MCF 10A (cell line): Measurements from ENCODE around the gene PROZ. TPM values are rescaled to one million over a fixed set of nuclear protein-coding genes. Genes with fewer than 3 reads are reported as not detected.

Experiments
- BruUV-seq: library from RNA; stranded (reverse); fragments of 400-500 nt; replicated peaks from 2 replicates; lab custom pipeline; 2021; lab: Mats Ljungman, UMichigan
- CTCF ChIA-PET: fragments of 300-600 bp; sonication (Branson Sonifier 250); formaldehyde crosslinking; extraction: SDS; loops from one replicate; lab custom pipeline; 2021; ENCODE audit warnings: antibody characterized with exemption, inconsistent platforms; lab: Yijun Ruan, JAX
- POLR2A ChIA-PET: fragments of 300-600, 350-650 bp; sonication (Branson Sonifier 250); formaldehyde crosslinking; extraction: SDS; loops from one replicate; lab custom pipeline; 2020; ENCODE audit warnings: antibody characterized with exemption, inconsistent platforms; lab: Yijun Ruan, JAX
- DNase-seq: peaks from one replicate; pipeline ENCODE4 v3.0.0-alpha.2; 2018; ENCODE audit not compliant: unreplicated experiment
- H3K27ac Mint-ChIP-seq: one replicate; pipeline ENCODE4 v1.8.0; 2022; ENCODE audit warnings: mild to moderate bottlenecking, low read depth, mixed read lengths; ENCODE audit not compliant: unreplicated experiment
- H3K27me3 Mint-ChIP-seq: one replicate; pipeline ENCODE4 v1.8.0; 2022; ENCODE audit warnings: mixed read lengths; ENCODE audit not compliant: insufficient read depth, unreplicated experiment
- H3K36me3 Mint-ChIP-seq: one replicate; pipeline ENCODE4 v1.8.0; 2022; ENCODE audit warnings: mild to moderate bottlenecking, moderate library complexity, mixed read lengths; ENCODE audit not compliant: insufficient read depth, unreplicated experiment
- H3K4me1 Mint-ChIP-seq: one replicate; pipeline ENCODE4 v1.8.0; 2022; ENCODE audit warnings: mixed read lengths; ENCODE audit not compliant: insufficient read depth, unreplicated experiment
- H3K4me3 Mint-ChIP-seq: one replicate; pipeline ENCODE4 v1.8.0; 2022; ENCODE audit warnings: mild to moderate bottlenecking, moderate library complexity, mixed read lengths; ENCODE audit not compliant: unreplicated experiment
- H3K9me3 Mint-ChIP-seq: one replicate; pipeline ENCODE4 v1.8.0; 2022; ENCODE audit warnings: mixed read lengths; ENCODE audit not compliant: unreplicated experiment
- intact Hi-C: fragments of 100-400 bp; cut with micrococcal nuclease; formaldehyde crosslinking; loops from 2 replicates; pipeline ENCODE4 v1.14.1; 2022
- total RNA-seq: library from RNA; stranded (reverse); gene quantifications from 2 replicates; pipeline ENCODE4 v1.2.3, GENCODE V29; 2022
- TF ChIP-seq, protein P1 (sequence below): fragments of 200-600 bp; IDR thresholded peaks from one replicate; pipeline ENCODE4 v1.8.0; 2022; ENCODE audit warnings: antibody characterized with exemption, mild to moderate bottlenecking; ENCODE audit not compliant: unreplicated experiment

Gene PROZ
- total RNA-seq, 1 experiment from 2014 or later: not detected

DNA sequence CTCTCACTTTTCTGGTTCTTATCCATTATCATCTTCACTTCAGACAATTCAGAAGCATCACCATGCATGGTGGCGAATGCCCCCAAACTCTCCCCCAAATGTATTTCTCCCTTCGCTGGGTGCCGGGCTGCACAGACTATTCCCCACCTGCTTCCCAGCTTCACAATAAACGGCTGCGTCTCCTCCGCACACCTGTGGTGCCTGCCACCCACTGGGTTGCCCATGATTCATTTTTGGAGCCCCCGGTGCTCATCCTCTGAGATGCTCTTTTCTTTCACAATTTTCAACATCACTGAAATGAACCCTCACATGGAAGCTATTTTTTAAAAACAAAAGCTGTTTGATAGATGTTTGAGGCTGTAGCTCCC, 38.6 kb upstream of the PROZ start:
- CTCF ChIA-PET: no interaction called here
- intact Hi-C loops: no loop called here
- no peaks in the 10 kb centered on the region for H3K4me1 Mint-ChIP-seq
- no peak for DNase-seq
- no peak overlapping the region for H3K4me3 Mint-ChIP-seq
- POLR2A ChIA-PET: no interaction called here
- peaks cover 6% of the 10 kb centered on the region for H3K36me3 Mint-ChIP-seq
- H3K27ac Mint-ChIP-seq: no peak overlapping the region
- H3K27me3 Mint-ChIP-seq: no peaks in the 10 kb centered on the region
- no peaks in the 10 kb centered on the region for H3K9me3 Mint-ChIP-seq
- no TSS peak for BruUV-seq
- TF ChIP-seq, protein P1, sequence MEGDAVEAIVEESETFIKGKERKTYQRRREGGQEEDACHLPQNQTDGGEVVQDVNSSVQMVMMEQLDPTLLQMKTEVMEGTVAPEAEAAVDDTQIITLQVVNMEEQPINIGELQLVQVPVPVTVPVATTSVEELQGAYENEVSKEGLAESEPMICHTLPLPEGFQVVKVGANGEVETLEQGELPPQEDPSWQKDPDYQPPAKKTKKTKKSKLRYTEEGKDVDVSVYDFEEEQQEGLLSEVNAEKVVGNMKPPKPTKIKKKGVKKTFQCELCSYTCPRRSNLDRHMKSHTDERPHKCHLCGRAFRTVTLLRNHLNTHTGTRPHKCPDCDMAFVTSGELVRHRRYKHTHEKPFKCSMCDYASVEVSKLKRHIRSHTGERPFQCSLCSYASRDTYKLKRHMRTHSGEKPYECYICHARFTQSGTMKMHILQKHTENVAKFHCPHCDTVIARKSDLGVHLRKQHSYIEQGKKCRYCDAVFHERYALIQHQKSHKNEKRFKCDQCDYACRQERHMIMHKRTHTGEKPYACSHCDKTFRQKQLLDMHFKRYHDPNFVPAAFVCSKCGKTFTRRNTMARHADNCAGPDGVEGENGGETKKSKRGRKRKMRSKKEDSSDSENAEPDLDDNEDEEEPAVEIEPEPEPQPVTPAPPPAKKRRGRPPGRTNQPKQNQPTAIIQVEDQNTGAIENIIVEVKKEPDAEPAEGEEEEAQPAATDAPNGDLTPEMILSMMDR: no peak

DNA sequence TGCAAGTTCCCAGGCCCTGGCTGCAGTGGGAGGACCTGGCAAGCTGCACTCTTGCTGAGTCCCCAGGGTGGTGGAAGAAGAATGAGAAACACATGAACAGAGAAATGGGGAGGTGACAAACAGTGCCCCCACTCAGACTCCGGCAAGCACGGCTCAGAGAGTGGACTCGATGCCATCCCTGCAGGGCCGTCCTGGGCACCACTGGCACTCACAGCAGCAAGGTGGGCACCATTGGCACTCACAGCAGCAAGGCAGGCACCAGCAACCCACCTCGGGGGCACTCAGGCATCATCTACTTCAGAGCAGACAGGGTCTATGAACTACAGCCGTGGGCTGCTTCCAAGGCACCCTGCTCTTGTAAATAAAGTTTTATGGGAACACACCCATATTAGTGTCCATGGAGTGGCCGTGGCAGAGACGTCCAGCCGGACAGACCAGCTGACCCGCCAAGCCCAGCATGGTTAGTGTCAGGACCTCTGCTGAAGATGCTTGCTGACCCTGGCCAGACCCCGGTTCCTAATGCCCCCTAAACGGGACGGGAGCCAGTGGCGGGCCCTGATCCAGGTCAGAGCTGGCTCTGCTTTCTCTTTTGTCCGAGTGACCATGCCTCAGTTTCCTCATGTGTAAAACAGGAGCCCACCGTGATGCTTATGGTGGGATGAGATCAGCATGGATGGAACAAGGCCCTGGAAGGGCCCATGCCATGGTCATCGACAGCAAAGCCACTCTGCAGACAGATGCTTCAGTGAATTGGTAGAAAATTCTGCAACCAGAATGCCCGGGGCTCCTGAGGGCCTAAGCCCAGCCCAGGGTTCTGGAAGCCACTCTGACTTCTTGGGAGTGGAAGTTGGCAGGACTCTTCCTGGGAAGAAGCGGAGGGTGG, 37.9 kb upstream of the PROZ start:
- no peak overlapping the region for H3K27ac Mint-ChIP-seq

DNA sequence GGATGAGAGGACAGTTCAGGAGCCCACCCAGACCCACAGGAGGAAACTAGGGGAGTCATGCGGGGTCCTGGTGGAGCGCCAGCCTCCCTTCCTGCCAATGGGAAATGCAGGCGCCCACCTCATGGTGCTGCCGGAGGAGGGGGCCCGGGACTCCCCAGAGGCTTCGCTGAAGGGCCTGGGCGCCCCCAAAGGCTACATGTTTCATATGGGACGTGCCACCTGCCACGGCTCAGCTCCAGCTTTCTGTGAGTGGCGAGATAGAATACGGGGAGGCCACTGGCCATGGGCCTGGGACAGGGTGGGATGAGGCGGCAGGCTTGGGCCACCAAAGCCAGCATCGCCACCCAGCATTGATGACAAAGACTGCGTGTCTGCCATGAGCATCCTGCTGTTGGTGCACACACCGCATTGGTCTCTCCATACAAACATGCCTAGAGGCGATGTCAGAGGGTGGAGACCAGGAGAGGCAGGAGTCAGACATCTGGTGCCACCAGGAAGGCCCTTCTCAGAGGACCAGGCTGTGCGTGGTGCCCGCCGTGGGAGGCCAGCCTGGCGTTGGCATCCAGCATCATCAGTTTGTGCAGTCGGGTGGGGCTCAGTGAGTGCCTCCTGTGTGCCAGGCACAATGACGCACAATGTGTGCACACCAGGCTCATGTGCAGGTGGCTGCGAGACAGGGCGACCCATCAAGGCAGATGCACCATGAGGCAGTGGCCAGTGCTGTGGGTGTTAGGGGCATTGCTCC, 37.1 kb upstream of the PROZ start:
- no peak overlapping the region for H3K4me3 Mint-ChIP-seq
- H3K4me1 Mint-ChIP-seq: no peaks in the 10 kb centered on the region
- DNase-seq: no peak
- no peak overlapping the region for H3K27ac Mint-ChIP-seq
- ChIA-PET POLR2A (no interaction called here), CTCF (no interaction called here)
- TF ChIP-seq, protein P1: no peak
- peaks cover 6% of the 10 kb centered on the region for H3K36me3 Mint-ChIP-seq
- H3K27me3 Mint-ChIP-seq: peaks cover 5% of the 10 kb centered on the region
- no TSS peak for BruUV-seq
- no peaks in the 10 kb centered on the region for H3K9me3 Mint-ChIP-seq
- intact Hi-C loops: no loop called here

More for the DNA sequence above, 37.9 kb upstream of the PROZ start:
- no peaks in the 10 kb centered on the region for H3K27me3 Mint-ChIP-seq
- BruUV-seq: no TSS peak
- no peaks in the 10 kb centered on the region for H3K4me1 Mint-ChIP-seq
- no peaks in the 10 kb centered on the region for H3K9me3 Mint-ChIP-seq
- no peak overlapping the region for H3K4me3 Mint-ChIP-seq
- intact Hi-C loops: no loop called here
- ChIA-PET CTCF (no interaction called here), POLR2A (no interaction called here)
- TF ChIP-seq, protein P1: no peak
- H3K36me3 Mint-ChIP-seq: peaks cover 6% of the 10 kb centered on the region
- DNase-seq: no peak

DNA sequence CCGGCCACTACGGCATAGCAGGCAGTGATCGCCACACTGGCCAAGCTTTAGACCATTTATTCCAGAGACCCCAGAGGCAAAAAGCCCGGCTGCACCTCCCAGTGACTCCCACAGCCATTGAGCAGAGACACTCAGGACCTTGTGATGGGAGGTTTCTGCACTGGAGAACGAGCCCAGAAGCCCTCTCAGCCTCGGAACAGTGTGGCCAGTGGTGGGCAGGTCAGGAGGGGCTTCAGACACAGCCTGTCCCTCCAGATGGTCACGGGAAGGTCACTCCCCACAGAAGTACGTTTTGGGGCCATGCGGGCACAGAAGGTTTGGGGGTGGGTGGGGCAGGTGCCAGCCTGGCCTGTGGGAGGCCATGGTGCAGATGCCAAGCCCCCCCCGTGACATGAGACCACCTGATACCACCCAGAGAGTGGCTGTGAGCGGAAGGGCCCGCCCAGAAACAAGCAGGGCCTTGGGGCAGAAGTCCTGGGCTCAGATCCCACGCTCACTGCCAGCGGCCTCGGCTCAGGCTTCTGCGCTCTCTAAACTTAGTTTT, 36.4 kb upstream of the PROZ start:
- TF ChIP-seq, protein P1: no peak
- DNase-seq: no peak
- intact Hi-C loops: no loop called here
- Mint-ChIP-seq H3K27ac (no peak overlapping the region), H3K27me3 (peaks cover 11% of the 10 kb centered on the region), H3K36me3 (peaks cover 6% of the 10 kb centered on the region), H3K4me3 (no peak overlapping the region), H3K9me3 (no peaks in the 10 kb centered on the region), H3K4me1 (no peaks in the 10 kb centered on the region)
- BruUV-seq: no TSS peak
- ChIA-PET POLR2A (no interaction called here), CTCF (no interaction called here)
